Neural progenitor cell (in vitro differentiated cells): ENCODE measurements around the gene AP2M1. TPM values are rescaled to one million over a fixed set of nuclear protein-coding genes. Genes with fewer than 3 reads are reported as not detected.
A peak's percentile ranks its signal among the peaks of the same experiment; 100 is the strongest.

Experiments
- DNase-seq: peaks from one replicate; pipeline ENCODE4 v3.0.0-alpha.2; 2016; ENCODE audit warnings: low spot score
- H2AFZ ChIP-seq: fragments of 200-600 bp; sonication (generic); replicated peaks from 2 replicates; pipeline ENCODE4 v1.6.1; 2016; ENCODE audit warnings: antibody characterized with exemption
- H3F3A ChIP-seq: fragments of 200-600 bp; sonication (generic); 2 replicates; pipeline ENCODE4 v1.6.1; 2016; ENCODE audit warnings: antibody characterized with exemption, low read depth
- H3K27ac ChIP-seq: fragments of 200-600 bp; sonication (generic); 2 replicates; pipeline ENCODE4 v1.5.1; 2016; ENCODE audit warnings: mild to moderate bottlenecking
- H3K27me3 ChIP-seq: fragments of 200-600 bp; sonication (generic); 2 replicates; pipeline ENCODE4 v1.6.1; 2016; ENCODE audit warnings: mild to moderate bottlenecking, moderate library complexity
- H3K36me3 ChIP-seq: fragments of 200-600 bp; sonication (generic); 2 replicates; pipeline ENCODE4 v1.5.1; 2016
- H3K4me1 ChIP-seq: fragments of 200-600 bp; sonication (generic); 2 replicates; pipeline ENCODE4 v1.6.1; 2016; ENCODE audit warnings: mixed run types
- H3K4me2 ChIP-seq: fragments of 200-600 bp; sonication (generic); 2 replicates; pipeline ENCODE4 v1.6.1; 2016
- H3K4me3 ChIP-seq: fragments of 200-600 bp; sonication (generic); 2 replicates; pipeline ENCODE4 v1.5.1; 2016
- H3K79me2 ChIP-seq: fragments of 200-600 bp; sonication (generic); 2 replicates; pipeline ENCODE4 v1.6.1; 2016; ENCODE audit warnings: low read depth
- H3K9ac ChIP-seq: fragments of 200-600 bp; sonication (generic); 2 replicates; pipeline ENCODE4 v1.6.1; 2016
- H3K9me3 ChIP-seq: fragments of 200-600 bp; sonication (generic); 2 replicates; pipeline ENCODE4 v1.5.1; 2016; ENCODE audit warnings: low read depth
- H4K20me1 ChIP-seq: fragments of 200-600 bp; sonication (generic); 2 replicates; pipeline ENCODE4 v1.6.1; 2016; ENCODE audit warnings: low read depth
- H3K27ac Mint-ChIP-seq: 3 replicates; pipeline ENCODE4 v1.8.0; 2021; ENCODE audit warnings: mixed read lengths
- H3K27me3 Mint-ChIP-seq: 2 replicates; pipeline ENCODE4 v1.8.0; 2022; ENCODE audit warnings: low read depth, mild to moderate bottlenecking, inconsistent platforms, moderate library complexity, mixed read lengths; ENCODE audit not compliant: insufficient read depth
- H3K36me3 Mint-ChIP-seq: 3 replicates; pipeline ENCODE4 v1.8.0; 2021; ENCODE audit warnings: mixed read lengths
- H3K4me1 Mint-ChIP-seq: 3 replicates; pipeline ENCODE4 v1.8.0; 2021; ENCODE audit warnings: mixed read lengths
- H3K4me3 Mint-ChIP-seq: 3 replicates; pipeline ENCODE4 v1.8.0; 2021; ENCODE audit warnings: mild to moderate bottlenecking, moderate library complexity, mixed read lengths
- H3K9me3 Mint-ChIP-seq: 3 replicates; pipeline ENCODE4 v1.8.0; 2020; ENCODE audit warnings: mixed read lengths
- CTCF ChIP-seq: fragments of 200-600 bp; sonication (generic); IDR thresholded peaks from 2 replicates; pipeline ENCODE4 v1.5.1; 2017; ENCODE audit warnings: antibody characterized with exemption, mild to moderate bottlenecking
- EZH2 ChIP-seq: fragments of 200-600 bp; sonication (generic); IDR thresholded peaks from 2 replicates; pipeline ENCODE4 v1.6.1; 2017; ENCODE audit warnings: antibody characterized with exemption, mild to moderate bottlenecking, moderate library complexity
- EZH2phosphoT487 ChIP-seq: fragments of 200-600 bp; sonication (generic); IDR thresholded peaks from 2 replicates; pipeline ENCODE4 v1.6.1; 2017; ENCODE audit warnings: antibody characterized with exemption
- total RNA-seq: library from RNA; depleted of rRNA; stranded (reverse); fragments of >200 nt; gene quantifications from 2 replicates; pipeline ENCODE4 v1.2.3, GENCODE V29; 2015; ENCODE audit warnings: low replicate concordance

The AP2M1 gene
- total RNA-seq, 1 donor from 2014 or later: 309 TPM

- H4K20me1 ChIP-seq: peaks cover 28% of the 10 kb centered on the region
- H3K4me3 Mint-ChIP-seq: no peak overlapping the region
- no peaks in the 10 kb centered on the region for H3K27me3 ChIP-seq
- no peaks in the 10 kb centered on the region for H3K27me3 Mint-ChIP-seq
- H3K9me3 Mint-ChIP-seq: no peaks in the 10 kb centered on the region
- no peak for DNase-seq
- peaks cover 43% of the 10 kb centered on the region for H3K36me3 Mint-ChIP-seq
- no peak overlapping the region for H3K27ac Mint-ChIP-seq
- no peaks in the 10 kb centered on the region for H3K9me3 ChIP-seq
- no peak overlapping the region for H3K9ac ChIP-seq
- peaks cover 35% of the 10 kb centered on the region for H3K79me2 ChIP-seq
- H3K4me1 Mint-ChIP-seq: peaks cover 37% of the 10 kb centered on the region
- no peak overlapping the region for H3K4me2 ChIP-seq
- no peaks in the 10 kb centered on the region for H3K36me3 ChIP-seq
- H3K4me3 ChIP-seq: no peak overlapping the region
- H2AFZ ChIP-seq: no peak overlapping the region
- H3K27ac ChIP-seq: no peak overlapping the region
- H3F3A ChIP-seq: peaks cover 34% of the 10 kb centered on the region
- TF ChIP-seq EZH2phosphoT487 (no peak), EZH2 (no peak), CTCF (no peak)
- H3K4me1 ChIP-seq: peaks cover 22% of the 10 kb centered on the region
These were observed 6.9 kb downstream of the AP2M1 start for GRCh38 chr3:184181596-184181995.

- H2AFZ ChIP-seq: no peak overlapping the region
- no peaks in the 10 kb centered on the region for H3K36me3 ChIP-seq
- no peak overlapping the region for H3K9ac ChIP-seq
- H3K79me2 ChIP-seq: peaks cover 37% of the 10 kb centered on the region
- H3K4me2 ChIP-seq: no peak overlapping the region
- H4K20me1 ChIP-seq: peaks cover 17% of the 10 kb centered on the region
- no peak overlapping the region for H3K27ac ChIP-seq
- Mint-ChIP-seq H3K4me1 (peaks cover 30% of the 10 kb centered on the region), H3K9me3 (no peaks in the 10 kb centered on the region), H3K36me3 (peaks cover 41% of the 10 kb centered on the region), H3K27me3 (peaks cover 2% of the 10 kb centered on the region), H3K4me3 (no peak overlapping the region), H3K27ac (no peak overlapping the region)
- H3K4me3 ChIP-seq: no peak overlapping the region
- no peak for DNase-seq
- H3K4me1 ChIP-seq: peaks cover 14% of the 10 kb centered on the region
- no peak for TF ChIP-seq EZH2phosphoT487
- TF ChIP-seq CTCF: no peak
- TF ChIP-seq EZH2: no peak
- H3F3A ChIP-seq: peaks cover 20% of the 10 kb centered on the region
- H3K9me3 ChIP-seq: no peaks in the 10 kb centered on the region
- no peaks in the 10 kb centered on the region for H3K27me3 ChIP-seq
These were observed 9.0 kb downstream of the AP2M1 start for GRCh38 chr3:184183679-184184078.

GRCh38 chr3:184184546-184185230 lies 10.0 kb downstream of the AP2M1 start:
- Histone ChIP-seq H2AFZ (no peak overlapping the region), H3K36me3 (no peaks in the 10 kb centered on the region), H3K79me2 (peaks cover 29% of the 10 kb centered on the region), H3K4me1 (peaks cover 14% of the 10 kb centered on the region), H3K4me3 (peak overlapping the region; percentile 69), H3K9ac (no peak overlapping the region), H4K20me1 (peaks cover 10% of the 10 kb centered on the region), H3K9me3 (no peaks in the 10 kb centered on the region), H3F3A (peaks cover 20% of the 10 kb centered on the region), H3K27ac (peak overlapping the region; percentile 47), H3K27me3 (no peaks in the 10 kb centered on the region), H3K4me2 (peak overlapping the region; percentile 70)
- Mint-ChIP-seq H3K27ac (peak overlapping the region; percentile 89), H3K27me3 (peaks cover 2% of the 10 kb centered on the region), H3K9me3 (no peaks in the 10 kb centered on the region), H3K36me3 (peaks cover 35% of the 10 kb centered on the region), H3K4me3 (peak overlapping the region; percentile 98), H3K4me1 (peaks cover 27% of the 10 kb centered on the region)
- DNase-seq: no peak
- TF ChIP-seq CTCF: no peak
- TF ChIP-seq EZH2: no peak
- TF ChIP-seq EZH2phosphoT487: no peak
